ENCODE data around the gene LIN52. TPM values are rescaled to one million over a fixed set of nuclear protein-coding genes. Genes with fewer than 3 reads are reported as not detected.

The LIN52 gene, protein sequence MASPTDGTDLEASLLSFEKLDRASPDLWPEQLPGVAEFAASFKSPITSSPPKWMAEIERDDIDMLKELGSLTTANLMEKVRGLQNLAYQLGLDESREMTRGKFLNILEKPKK
- polyA plus RNA-seq = 10 to 100 TPM in 1 of 3 donors, 1 to 10 TPM in 2; 2.3 to 16.3 (median 7.8) TPM

GRCh38 chr14:74084277-74085046, at the start of gene LIN52, which contains the start of gene ALDH6A1:
TSS of gene LIN52 (plus strand) at chr14:74084956. CDS start at chr14:74084975, 19 bp downstream.
TSS of gene ALDH6A1 (minus strand) at chr14:74084453. CDS start at chr14:74084394, 59 bp downstream.
- H3K27ac ChIP-seq (ENCODE audit: low read depth, low read length) = no peak within 1 kb of the TSS
- 0 to 1% (median 0%) methylated on average over 46 of the region's 46 CpGs for WGBS, 3 donors

GRCh38 chr14:74035556-74035955, 49.2 kb upstream of the LIN52 start:
- 92 to 98% (median 97%) methylated on average over 4 of the region's 4 CpGs for WGBS, 3 donors
- no peak overlapping the region for H3K27ac ChIP-seq (ENCODE audit: low read depth, low read length)

- WGBS, 3 donors = 65 to 69% (median 66%) methylated on average over 3 of the region's 3 CpGs
- no peak overlapping the region for H3K27ac ChIP-seq (ENCODE audit: low read depth, low read length)
These were observed 46.5 kb upstream of the LIN52 start for GRCh38 chr14:74038020-74038859.

- 68 to 83% (median 77%) methylated on average over 2 of the region's 2 CpGs for WGBS, 3 donors
These were observed 42.5 kb upstream of the LIN52 start for GRCh38 chr14:74042296-74042695.

GRCh38 chr14:74045522-74045921, 39.2 kb upstream of the LIN52 start:
- 97 to 99% (median 98%) methylated on average over 4 of the region's 4 CpGs for WGBS, 3 donors
- no peak overlapping the region for H3K27ac ChIP-seq (ENCODE audit: low read depth, low read length)

More at GRCh38 chr14:74042296-74042695, 42.5 kb upstream of the LIN52 start:
- no peak overlapping the region for H3K27ac ChIP-seq (ENCODE audit: low read depth, low read length)

- 54 to 70% (median 60%) methylated on average over 3 of the region's 3 CpGs for WGBS, 3 donors
- no peak overlapping the region for H3K27ac ChIP-seq (ENCODE audit: low read depth, low read length)
These were observed 36.5 kb upstream of the LIN52 start for GRCh38 chr14:74048281-74048680.

- 60 to 81% (median 67%) methylated on average over 3 of the region's 3 CpGs for WGBS, 3 donors
These were observed 34.8 kb upstream of the LIN52 start for GRCh38 chr14:74049876-74050495.

DNA sequence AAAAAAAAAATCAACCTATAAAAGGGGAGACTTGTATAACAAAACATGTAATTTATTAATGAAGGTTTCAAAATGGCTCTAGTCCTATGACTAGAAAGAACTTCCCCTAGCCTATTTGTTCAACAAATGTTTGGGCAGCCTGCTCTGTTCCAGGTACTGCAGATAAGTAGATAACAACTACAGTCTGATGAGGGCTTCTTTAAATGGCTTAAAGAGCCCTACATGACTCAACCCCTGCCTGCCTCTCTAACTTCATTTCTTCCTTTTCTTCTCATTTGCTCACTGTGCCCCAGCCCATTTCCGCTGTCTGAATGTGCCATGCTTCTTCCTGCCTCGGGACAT, 22.0 kb upstream of the LIN52 start:
- no peak overlapping the region for H3K27ac ChIP-seq (ENCODE audit: low read depth, low read length)
- WGBS, 3 donors = 78 to 84% (median 81%) methylated on average over 2 of the region's 2 CpGs

More at GRCh38 chr14:74049876-74050495, 34.8 kb upstream of the LIN52 start:
- H3K27ac ChIP-seq (ENCODE audit: low read depth, low read length) = no peak overlapping the region

- H3K27ac ChIP-seq (ENCODE audit: low read depth, low read length) = no peak overlapping the region
These were observed 20.3 kb upstream of the LIN52 start for GRCh38 chr14:74064426-74064825.

- WGBS, 3 donors = 80 to 95% (median 88%) methylated on average over 3 of the region's 3 CpGs
- no peak overlapping the region for H3K27ac ChIP-seq (ENCODE audit: low read depth, low read length)
These were observed 19.9 kb upstream of the LIN52 start for GRCh38 chr14:74064883-74065282.

- 60 to 84% (median 82%) methylated on average over 3 of the region's 3 CpGs for WGBS, 3 donors
These were observed 18.8 kb upstream of the LIN52 start for GRCh38 chr14:74065746-74066575.

DNA sequence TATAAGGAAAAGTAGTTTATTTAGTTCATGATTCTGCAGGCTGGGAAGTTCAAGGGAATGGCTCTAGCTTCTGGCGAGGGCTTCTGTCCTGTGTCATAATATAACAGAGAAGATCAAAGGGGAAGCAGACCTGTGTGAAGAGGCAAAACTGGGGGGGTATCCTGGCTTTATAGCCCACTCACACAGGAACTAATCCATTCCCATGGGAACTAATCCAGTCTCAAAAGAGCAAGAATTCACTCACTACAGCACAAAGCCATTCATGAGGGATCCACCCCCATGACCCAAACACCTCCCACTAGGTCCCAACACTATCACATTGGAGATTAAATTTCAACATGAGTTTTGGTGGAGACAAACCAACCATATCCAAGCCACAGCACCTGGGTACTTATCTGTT, 7.4 kb upstream of the LIN52 start:
- H3K27ac ChIP-seq (ENCODE audit: low read depth, low read length) = no peak overlapping the region
- 65 to 79% (median 77%) methylated on average over 1 of the region's 1 CpG for WGBS, 3 donors

More at GRCh38 chr14:74065746-74066575, 18.8 kb upstream of the LIN52 start:
- no peak overlapping the region for H3K27ac ChIP-seq (ENCODE audit: low read depth, low read length)

GRCh38 chr14:74080820-74081460, 3.8 kb upstream of the LIN52 start:
- H3K27ac ChIP-seq (ENCODE audit: low read depth, low read length) = no peak overlapping the region
- 27 to 77% (median 62%) methylated on average over 4 of the region's 4 CpGs for WGBS, 3 donors

DNA sequence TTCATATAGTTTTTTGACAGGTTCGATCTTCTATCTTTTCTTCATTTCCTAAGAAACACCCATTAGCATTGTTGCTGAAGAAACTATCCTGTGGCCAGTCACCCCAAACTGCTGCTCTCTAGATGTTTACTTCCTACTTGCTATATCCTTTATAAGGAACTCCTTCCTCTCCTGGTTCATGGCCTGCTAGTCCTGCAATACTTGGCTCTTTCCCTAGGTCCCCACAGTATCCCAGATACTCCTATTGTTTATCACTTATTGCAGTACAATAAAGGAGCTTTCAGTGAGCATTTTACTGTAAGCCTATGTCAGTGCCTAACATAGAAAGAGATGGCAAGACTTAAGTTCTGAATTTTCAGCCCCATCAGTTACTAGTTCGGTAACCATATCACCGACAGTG, 3.3 kb upstream of the LIN52 start:
- no peak overlapping the region for H3K27ac ChIP-seq (ENCODE audit: low read depth, low read length)
- 88 to 91% (median 89%) methylated on average over 3 of the region's 3 CpGs for WGBS, 3 donors

- no peak overlapping the region for H3K27ac ChIP-seq (ENCODE audit: low read depth, low read length)
- WGBS, 3 donors = 77 to 90% (median 88%) methylated on average over 3 of the region's 3 CpGs
These were observed 1.6 kb upstream of the LIN52 start for GRCh38 chr14:74083161-74083560.

GRCh38 chr14:74083784-74084276, 926 bp upstream of the LIN52 start:
- no peak overlapping the region for H3K27ac ChIP-seq (ENCODE audit: low read depth, low read length)
- 1 to 2% (median 1%) methylated on average over 15 of the region's 15 CpGs for WGBS, 3 donors

GRCh38 chr14:74085047-74085637, 386 bp downstream of the LIN52 start:
- no peak overlapping the region for H3K27ac ChIP-seq (ENCODE audit: low read depth, low read length)
- 0 to 1% (median 1%) methylated on average over 26 of the region's 26 CpGs for WGBS, 3 donors
